ENCODE data around the gene AHSG.

Gene AHSG

DNA sequence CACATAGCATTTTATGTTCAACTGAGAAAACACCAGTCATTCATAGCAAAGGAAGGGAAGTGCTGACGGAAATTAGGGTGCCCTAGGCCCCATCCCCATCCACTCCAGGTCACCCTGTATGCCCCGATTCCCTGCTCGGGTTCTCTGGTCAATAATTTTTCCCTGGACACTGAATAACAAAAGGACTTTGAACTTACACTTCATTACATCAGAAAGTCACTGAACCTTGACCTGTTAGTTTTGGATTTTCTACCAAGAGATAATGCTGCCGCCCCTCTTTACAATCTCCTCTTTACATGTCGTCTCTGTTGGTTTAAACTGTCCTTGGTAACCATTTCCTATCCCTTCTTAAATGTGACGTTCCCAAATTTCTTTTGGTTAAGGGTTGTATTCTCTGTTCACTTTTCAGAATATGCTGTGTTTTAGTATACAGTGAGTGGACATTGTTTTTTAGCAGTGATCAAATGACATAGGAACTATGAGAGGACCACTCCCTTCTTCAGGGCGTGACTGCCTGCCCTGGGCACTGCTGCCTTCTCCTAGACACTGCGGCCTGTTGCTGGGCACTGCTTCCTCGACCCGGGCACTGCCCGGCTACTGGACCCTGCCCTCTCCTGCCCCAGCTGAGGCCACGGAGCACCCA, 13.6 kb upstream of the AHSG start:
- Mint-ChIP-seq H3K27ac (no peak overlapping the region), H3K4me3 (no peak overlapping the region), H3K27me3 (peaks cover 16 to 22% of the 10 kb centered on the region in 2 donors), H3K36me3 (ENCODE audit: insufficient read depth) (no peaks in the 10 kb centered on the region), H3K9me3 (no peaks in the 10 kb centered on the region), H3K4me1 (ENCODE audit: low read depth in 2 of 2) (no peaks in the 10 kb centered on the region)
- DNase-seq (no peak), ATAC-seq (replicated peaks) (no peak)

DNA sequence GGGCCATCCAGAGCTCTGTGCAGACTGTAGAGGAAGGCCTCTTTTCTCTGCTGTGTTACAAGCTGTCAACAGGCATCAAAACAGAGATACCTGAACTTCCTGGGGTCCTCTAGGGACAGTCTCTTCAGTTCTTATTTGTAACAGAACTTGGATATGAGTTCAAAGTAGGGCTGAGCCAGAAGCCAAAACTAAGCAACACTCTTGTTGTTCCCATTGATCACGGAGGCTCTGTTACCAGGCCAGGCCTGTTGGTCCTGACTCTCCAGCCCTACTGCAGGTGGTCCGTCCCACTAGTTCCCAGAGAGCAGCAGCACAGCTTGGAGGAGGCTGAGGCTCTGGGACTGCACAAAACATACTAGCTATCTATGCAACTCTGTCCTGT, 13.1 kb upstream of the AHSG start:
- Mint-ChIP-seq H3K9me3 (no peaks in the 10 kb centered on the region), H3K27me3 (peaks cover 17 to 28% of the 10 kb centered on the region in 2 donors), H3K27ac (no peak overlapping the region), H3K4me1 (ENCODE audit: low read depth in 2 of 2) (no peaks in the 10 kb centered on the region), H3K36me3 (ENCODE audit: insufficient read depth) (no peaks in the 10 kb centered on the region), H3K4me3 (no peak overlapping the region)
- DNase-seq (no peak), ATAC-seq (replicated peaks) (no peak)

GRCh38 chr3:186600896-186601295, 12.0 kb upstream of the AHSG start:
- Mint-ChIP-seq H3K27ac (no peak overlapping the region), H3K36me3 (ENCODE audit: insufficient read depth) (no peaks in the 10 kb centered on the region), H3K4me3 (no peak overlapping the region), H3K27me3 (peaks cover 17 to 31% of the 10 kb centered on the region in 2 donors), H3K4me1 (ENCODE audit: low read depth in 2 of 2) (no peaks in the 10 kb centered on the region), H3K9me3 (no peaks in the 10 kb centered on the region)
- no peak for ATAC-seq (replicated peaks)
- DNase-seq = no peak

GRCh38 chr3:186603159-186603558, 9.7 kb upstream of the AHSG start:
- no peaks in the 10 kb centered on the region for H3K4me1 Mint-ChIP-seq (ENCODE audit: low read depth in 2 of 2)
- H3K27ac Mint-ChIP-seq = no peak overlapping the region
- H3K36me3 Mint-ChIP-seq (ENCODE audit: insufficient read depth) = no peaks in the 10 kb centered on the region
- ATAC-seq (replicated peaks) (no peak), DNase-seq (no peak)
- H3K27me3 Mint-ChIP-seq = peaks cover 5 to 14% of the 10 kb centered on the region in 2 donors
- no peak overlapping the region for H3K4me3 Mint-ChIP-seq
- H3K9me3 Mint-ChIP-seq = no peaks in the 10 kb centered on the region

DNA sequence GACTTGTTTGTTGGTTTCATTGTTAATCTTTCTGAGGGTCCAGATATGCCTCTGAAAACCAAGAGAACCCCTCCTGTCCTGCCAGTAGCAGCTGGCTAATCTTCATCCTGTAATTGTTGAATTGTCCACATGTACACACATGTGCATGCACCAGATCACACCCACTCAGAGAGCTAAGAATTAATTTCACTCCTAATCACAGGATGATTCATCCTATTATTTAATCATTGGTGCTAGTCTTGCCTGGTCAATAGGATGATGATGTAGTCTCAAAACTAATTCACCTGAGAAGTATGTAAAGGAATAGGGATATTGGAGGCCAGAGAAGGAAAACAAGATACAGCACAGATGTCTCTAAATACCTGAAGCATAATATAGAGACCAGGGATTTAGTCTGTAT, 7.8 kb upstream of the AHSG start:
- no peaks in the 10 kb centered on the region for H3K36me3 Mint-ChIP-seq (ENCODE audit: insufficient read depth)
- H3K4me3 Mint-ChIP-seq = no peak overlapping the region
- H3K9me3 Mint-ChIP-seq = no peaks in the 10 kb centered on the region
- ATAC-seq (replicated peaks) (no peak), DNase-seq (no peak)
- no peaks in the 10 kb centered on the region for H3K4me1 Mint-ChIP-seq (ENCODE audit: low read depth in 2 of 2)
- peaks cover 5 to 14% of the 10 kb centered on the region in 2 donors for H3K27me3 Mint-ChIP-seq
- no peak overlapping the region for H3K27ac Mint-ChIP-seq

DNA sequence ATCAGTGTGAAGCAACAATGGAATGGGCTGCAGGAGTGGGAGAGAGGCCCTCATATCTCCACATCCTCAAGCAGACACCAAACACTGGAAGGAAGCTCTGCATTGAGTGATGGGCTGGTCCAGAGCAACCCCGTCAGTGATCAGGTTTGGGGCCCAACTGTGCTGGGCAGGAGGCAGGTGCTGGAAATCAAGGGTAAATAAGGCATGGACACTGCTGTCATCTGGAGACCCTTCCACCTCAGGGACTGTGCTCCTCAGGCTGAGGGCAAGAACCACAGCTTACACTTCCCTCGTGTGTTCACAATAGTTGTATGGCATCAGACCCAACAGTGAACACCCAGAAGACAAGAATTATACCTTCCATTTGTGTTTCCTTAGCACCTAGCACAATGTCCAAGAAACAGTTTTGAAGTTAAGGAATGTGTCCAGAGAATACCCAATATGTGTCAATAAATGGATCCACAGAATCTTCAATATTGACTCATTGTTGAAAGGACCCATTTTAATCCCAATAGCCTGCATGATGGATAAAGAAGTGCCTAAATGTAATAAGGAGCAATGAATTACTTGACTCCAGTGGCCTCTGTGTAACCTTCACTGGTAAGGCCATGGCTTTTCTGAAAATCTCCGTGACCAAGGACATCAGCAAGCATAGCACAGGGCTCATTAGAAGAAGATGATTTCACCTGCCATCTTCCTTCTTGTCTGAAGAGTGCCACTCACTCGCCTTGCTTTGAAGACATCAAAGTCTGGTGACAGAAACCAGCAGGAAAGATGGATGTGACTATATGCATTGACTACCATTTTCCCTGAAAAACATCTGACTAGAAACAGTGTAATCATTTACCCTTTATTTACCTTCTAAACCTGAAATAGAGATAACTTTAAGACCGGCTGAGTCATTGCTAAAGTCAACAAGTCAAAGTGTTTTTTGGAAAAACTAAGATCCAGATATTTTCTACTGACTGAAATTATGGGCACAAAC, 7.0 kb upstream of the AHSG start:
- no peak for ATAC-seq (replicated peaks)
- Mint-ChIP-seq H3K27ac (no peak overlapping the region), H3K27me3 (peaks cover 5 to 14% of the 10 kb centered on the region in 2 donors), H3K4me3 (no peak overlapping the region), H3K9me3 (no peaks in the 10 kb centered on the region), H3K36me3 (ENCODE audit: insufficient read depth) (no peaks in the 10 kb centered on the region), H3K4me1 (ENCODE audit: low read depth in 2 of 2) (no peaks in the 10 kb centered on the region)
- DNase-seq = no peak

DNA sequence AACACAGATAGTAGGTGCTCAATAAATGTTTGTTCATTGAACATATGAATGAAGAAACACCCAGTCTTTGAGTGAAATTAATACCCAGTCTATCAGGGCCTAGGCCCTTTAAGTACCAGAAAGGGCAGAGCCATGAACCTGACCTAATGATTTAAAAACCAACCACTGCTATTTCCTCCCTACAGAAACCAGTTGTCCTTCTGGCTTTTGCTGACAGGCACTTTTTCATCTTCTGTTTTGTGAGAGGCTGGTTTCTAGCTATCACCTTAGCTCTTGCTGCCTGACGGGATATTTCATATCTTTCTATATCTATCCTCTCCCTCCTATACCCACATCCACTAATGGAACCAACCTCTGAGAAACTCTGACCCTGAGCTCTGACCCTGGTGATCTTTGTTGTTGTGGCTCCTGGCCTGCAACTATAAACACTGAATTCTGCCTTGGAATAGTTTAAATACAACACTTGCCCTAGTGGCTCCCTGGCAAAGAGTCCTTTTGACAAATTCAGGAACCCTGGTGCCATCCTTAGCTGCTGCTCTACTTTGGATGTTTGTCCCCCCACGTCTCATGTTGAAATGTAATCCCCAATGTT, 4.1 kb upstream of the AHSG start:
- Mint-ChIP-seq H3K27me3 (peaks cover 17 to 30% of the 10 kb centered on the region in 2 donors), H3K9me3 (no peaks in the 10 kb centered on the region), H3K4me3 (no peak overlapping the region), H3K4me1 (ENCODE audit: low read depth in 2 of 2) (no peaks in the 10 kb centered on the region), H3K36me3 (ENCODE audit: insufficient read depth) (no peaks in the 10 kb centered on the region), H3K27ac (peak overlapping the region in 1 of 2 donors; percentile 9)
- ATAC-seq (replicated peaks) (no peak), DNase-seq (no peak)

DNA sequence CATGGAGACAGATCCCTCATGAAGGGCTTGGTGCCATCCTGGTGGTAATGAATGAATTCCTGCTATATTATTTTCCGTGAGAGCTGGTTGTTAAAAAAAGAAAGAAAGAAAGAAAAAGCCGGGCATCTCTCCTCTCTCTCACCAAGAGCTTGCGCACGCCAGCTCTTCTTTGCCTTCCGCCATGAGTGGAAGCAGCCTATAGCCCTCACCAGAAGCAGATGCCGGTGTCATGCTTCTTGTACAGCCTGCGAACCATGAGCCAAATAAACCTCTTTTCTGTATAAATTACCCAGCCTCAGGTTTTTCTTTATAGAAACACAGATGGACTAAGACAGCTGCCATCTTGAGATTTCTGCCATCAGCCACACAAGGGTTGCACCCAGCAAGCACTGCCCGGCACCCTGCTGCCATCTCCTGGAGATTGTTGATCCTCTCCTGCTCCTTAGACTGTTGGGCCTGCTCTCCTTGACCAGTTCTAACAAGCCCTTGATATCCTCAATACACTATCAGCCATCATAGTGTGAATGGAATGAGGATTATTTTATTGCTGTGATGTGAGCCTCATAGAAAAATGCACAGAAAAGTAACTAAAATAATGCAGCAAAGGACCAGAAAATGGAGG, 3.5 kb upstream of the AHSG start:
- peak overlapping the region in 1 of 2 donors; percentile 9 for H3K27ac Mint-ChIP-seq
- no peak for ATAC-seq (replicated peaks)

GRCh38 chr3:186612065-186612464, 795 bp upstream of the AHSG start:
- no peak overlapping the region for H3K27ac Mint-ChIP-seq
- H3K4me3 Mint-ChIP-seq = no peak overlapping the region
- H3K9me3 Mint-ChIP-seq = no peaks in the 10 kb centered on the region
- peaks cover 27% of the 10 kb centered on the region in 2 donors for H3K27me3 Mint-ChIP-seq
- H3K4me1 Mint-ChIP-seq (ENCODE audit: low read depth in 2 of 2) = peaks cover 10% of the 10 kb centered on the region in 2 donors
- DNase-seq = no peak
- no peaks in the 10 kb centered on the region for H3K36me3 Mint-ChIP-seq (ENCODE audit: insufficient read depth)
- no peak for ATAC-seq (replicated peaks)

More for the DNA sequence above, 3.5 kb upstream of the AHSG start:
- DNase-seq = no peak
- Mint-ChIP-seq H3K36me3 (ENCODE audit: insufficient read depth) (no peaks in the 10 kb centered on the region), H3K27me3 (peaks cover 18 to 28% of the 10 kb centered on the region in 2 donors), H3K9me3 (no peaks in the 10 kb centered on the region), H3K4me1 (ENCODE audit: low read depth in 2 of 2) (peaks cover 2% of the 10 kb centered on the region in 2 donors), H3K4me3 (no peak overlapping the region)

DNA sequence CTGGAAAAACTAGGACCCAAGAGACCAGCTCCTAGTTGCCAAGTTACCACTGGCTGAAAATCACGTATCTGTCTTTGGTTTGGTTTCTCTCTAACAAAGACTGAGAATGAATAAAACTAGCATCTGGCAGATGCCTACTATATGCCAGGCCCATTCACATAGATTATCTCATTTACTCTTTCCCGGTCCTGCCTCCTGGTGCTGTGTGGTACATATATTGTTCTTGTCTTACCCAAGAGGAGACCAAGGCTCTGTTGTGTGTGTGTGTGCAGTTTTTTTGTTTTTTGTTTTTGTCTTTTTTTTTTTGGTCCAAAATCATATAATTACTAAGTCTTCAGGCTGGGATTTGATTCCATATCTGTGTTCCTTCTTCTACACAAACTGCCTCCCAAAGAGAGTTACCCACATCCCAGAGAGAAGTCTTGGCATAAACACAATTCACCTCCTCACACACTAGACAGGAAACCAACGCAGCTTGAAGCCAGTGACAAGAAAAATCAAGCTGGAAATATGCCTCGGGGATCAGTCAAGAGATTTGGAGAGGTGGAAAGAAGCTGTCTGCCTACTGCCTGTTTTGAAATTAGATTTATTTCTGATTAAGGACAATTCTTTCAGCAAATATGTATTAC, 891 bp downstream of the AHSG start:
- no peak overlapping the region for H3K4me3 Mint-ChIP-seq
- no peak for DNase-seq
- H3K27ac Mint-ChIP-seq = no peak overlapping the region
- no peaks in the 10 kb centered on the region for H3K36me3 Mint-ChIP-seq (ENCODE audit: insufficient read depth)
- peaks cover 13 to 16% of the 10 kb centered on the region in 2 donors for H3K4me1 Mint-ChIP-seq (ENCODE audit: low read depth in 2 of 2)
- H3K27me3 Mint-ChIP-seq = peaks cover 41 to 44% of the 10 kb centered on the region in 2 donors
- no peaks in the 10 kb centered on the region for H3K9me3 Mint-ChIP-seq
- no peak for ATAC-seq (replicated peaks)

DNA sequence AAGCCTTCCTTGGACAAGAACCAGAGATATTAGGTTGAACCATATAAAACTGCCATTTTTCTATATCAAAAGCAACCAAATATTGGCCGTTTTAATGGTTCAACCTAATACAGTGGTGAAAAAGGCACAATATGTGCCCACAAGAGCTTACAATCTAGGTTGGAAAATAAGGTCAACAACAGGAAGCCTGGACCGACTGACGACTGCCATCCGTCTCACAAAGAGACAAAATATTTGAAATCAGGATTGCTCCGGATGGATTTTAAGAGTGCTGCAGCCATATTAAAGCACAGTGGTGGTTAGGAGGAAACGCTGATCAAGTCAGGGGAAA, 1.4 kb downstream of the AHSG start:
- peaks cover 13 to 16% of the 10 kb centered on the region in 2 donors for H3K4me1 Mint-ChIP-seq (ENCODE audit: low read depth in 2 of 2)
- ATAC-seq (replicated peaks) = no peak
- peaks cover 43 to 46% of the 10 kb centered on the region in 2 donors for H3K27me3 Mint-ChIP-seq
- peak overlapping the region; percentile 5 to 42 for H3K4me3 Mint-ChIP-seq
- no peaks in the 10 kb centered on the region for H3K36me3 Mint-ChIP-seq (ENCODE audit: insufficient read depth)
- no peaks in the 10 kb centered on the region for H3K9me3 Mint-ChIP-seq
- no peak overlapping the region for H3K27ac Mint-ChIP-seq
- no peak for DNase-seq

- no peak overlapping the region for H3K27ac Mint-ChIP-seq
- H3K4me1 Mint-ChIP-seq (ENCODE audit: low read depth in 2 of 2) = peaks cover 13 to 16% of the 10 kb centered on the region in 2 donors
- H3K9me3 Mint-ChIP-seq = no peaks in the 10 kb centered on the region
- H3K27me3 Mint-ChIP-seq = peaks cover 43 to 46% of the 10 kb centered on the region in 2 donors
- H3K4me3 Mint-ChIP-seq = peak overlapping the region; percentile 5 to 42
- H3K36me3 Mint-ChIP-seq (ENCODE audit: insufficient read depth) = no peaks in the 10 kb centered on the region
- DNase-seq = peak; percentile 74 to 75 (median 75)
- peak; percentile 61 for ATAC-seq (replicated peaks)
Observed at GRCh38 chr3:186614597-186615483, 2.0 kb downstream of the AHSG start.

All from effector memory CD8-positive, alpha-beta T cell (primary cell).